ENCODE results near the gene PPP3CA.
"Not testable (repeated sequence)": the region's sequence is repeated elsewhere in the genome, so short reads cannot be mapped to it uniquely, and the experiment has no call there.

PPP3CA gene

DNA sequence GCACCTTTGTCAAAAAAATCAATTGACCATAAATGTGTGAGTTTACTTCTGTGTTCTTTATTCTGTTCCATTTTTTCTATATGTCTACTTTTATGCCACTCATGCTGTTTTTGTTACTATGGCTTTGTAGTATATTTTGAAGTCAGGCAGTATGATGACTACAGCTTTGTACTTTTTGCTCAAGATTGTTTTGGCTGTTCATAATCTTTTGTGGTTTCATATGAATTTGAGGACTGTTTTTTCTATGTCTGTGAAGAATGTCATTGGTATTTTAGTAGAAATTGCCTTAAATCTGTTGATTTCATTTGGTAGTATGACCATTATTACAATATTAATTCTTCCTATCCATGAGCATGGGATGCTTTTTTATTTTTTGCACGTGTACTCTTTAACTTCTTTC is 346.8 kb downstream of the PPP3CA start:
- no peak for DNase-seq (ENCODE audit: low read depth)

- no peak for DNase-seq (ENCODE audit: low read depth)
These were observed 351.7 kb downstream of the PPP3CA start for GRCh38 chr4:100995671-100996070.

- not testable (repeated sequence) for DNase-seq (ENCODE audit: low read depth)
These were observed 352.3 kb downstream of the PPP3CA start for GRCh38 chr4:100995002-100995401.

GRCh38 chr4:100991332-100992069 is 355.8 kb downstream of the PPP3CA start:
- DNase-seq (ENCODE audit: low read depth), result not testable (repeated sequence)

DNA sequence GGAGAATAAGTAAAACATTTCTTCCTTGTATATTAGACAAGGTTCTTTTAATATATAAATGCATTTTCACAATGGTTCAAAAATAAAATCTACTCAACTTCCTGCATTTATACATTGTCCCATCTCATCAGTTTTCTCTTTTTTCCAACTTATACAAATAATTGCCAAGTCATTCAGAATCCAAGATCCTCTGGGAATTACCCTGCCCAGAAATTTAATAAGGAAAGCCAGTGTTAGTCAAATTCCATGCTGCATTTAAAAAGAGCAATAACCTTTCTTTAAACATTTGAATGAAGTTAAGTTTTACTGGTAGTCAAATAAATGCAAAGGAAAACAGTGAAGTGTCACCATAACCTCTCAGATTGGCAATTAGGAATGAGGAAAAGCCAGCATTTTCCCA is 357.9 kb downstream of the PPP3CA start:
- DNase-seq (ENCODE audit: low read depth), result no peak

- DNase-seq (ENCODE audit: low read depth), result no peak
These were observed 358.4 kb downstream of the PPP3CA start for GRCh38 chr4:100988876-100989275.

DNA sequence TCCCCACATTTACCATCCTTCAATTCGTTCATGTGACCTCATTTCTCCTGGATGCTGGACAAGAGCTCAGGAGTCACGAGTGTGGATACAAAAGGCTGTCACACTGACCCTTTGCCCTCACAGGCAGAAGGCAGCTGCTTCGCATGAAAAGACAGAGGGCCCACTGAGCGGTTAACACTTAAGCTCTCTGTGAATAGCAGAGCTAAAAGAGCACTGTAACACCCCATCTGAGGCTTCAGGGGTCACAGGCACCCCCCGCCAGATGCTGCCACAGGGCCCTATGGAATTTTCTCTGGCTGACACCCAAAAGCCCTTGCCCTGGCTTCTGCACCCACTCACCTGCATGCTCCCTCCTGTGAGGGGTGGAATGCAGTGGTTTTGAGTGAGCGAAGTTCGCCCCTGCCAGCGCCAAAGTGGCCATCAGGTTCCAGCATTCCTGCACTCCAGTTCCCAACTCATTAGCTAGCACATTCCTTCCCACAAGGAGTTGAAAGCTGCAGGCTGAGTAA is 360.9 kb downstream of the PPP3CA start:
- DNase-seq (ENCODE audit: low read depth), result no peak

GRCh38 chr4:100985576-100985975 is 361.8 kb downstream of the PPP3CA start:
- DNase-seq (ENCODE audit: low read depth), result no peak

DNA sequence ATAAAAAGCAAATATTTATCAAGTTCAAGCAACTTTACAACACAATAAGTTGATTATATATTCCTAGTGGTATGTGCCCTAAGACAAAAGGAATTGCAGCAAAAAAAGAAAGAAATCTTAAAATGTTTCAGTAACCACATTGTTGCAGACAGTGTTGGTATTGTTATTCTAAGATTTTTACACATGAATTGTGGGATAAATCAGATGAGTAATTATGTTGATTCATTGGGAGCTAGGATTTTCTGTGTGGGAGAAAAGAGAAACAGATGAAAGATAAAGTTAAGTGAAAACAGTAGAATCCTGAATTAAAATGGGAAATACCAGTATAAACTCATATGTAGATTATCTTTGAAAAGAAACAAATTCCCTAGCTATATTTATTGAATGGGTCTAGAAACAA is 362.4 kb downstream of the PPP3CA start:
- no peak for DNase-seq (ENCODE audit: low read depth)

- DNase-seq (ENCODE audit: low read depth), result no peak
These were observed 363.9 kb downstream of the PPP3CA start for GRCh38 chr4:100983426-100983825.

- no peak for DNase-seq (ENCODE audit: low read depth)
These were observed 365.0 kb downstream of the PPP3CA start for GRCh38 chr4:100982345-100982744.

GRCh38 chr4:100981447-100982204 is 365.7 kb downstream of the PPP3CA start:
- DNase-seq (ENCODE audit: low read depth), result no peak

DNA sequence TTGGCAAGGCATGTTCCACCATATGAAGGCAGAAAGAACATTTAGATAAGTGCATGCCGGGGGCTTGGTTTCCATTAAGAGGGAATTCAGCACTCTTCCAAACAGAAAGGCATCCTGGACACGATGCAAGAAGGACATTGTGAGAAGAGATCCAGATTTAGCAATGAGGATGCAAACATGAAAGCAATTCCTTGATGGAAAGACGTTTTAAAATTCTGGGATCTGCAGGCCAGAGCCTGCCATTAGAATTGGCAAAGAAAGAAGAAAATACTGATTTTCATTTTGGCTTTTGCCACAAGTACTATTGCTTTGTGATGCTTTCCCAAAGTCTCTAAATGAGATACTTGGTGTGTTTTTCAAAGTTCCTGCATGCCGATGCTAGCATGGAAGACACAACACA is 367.6 kb downstream of the PPP3CA start:
- no peak for DNase-seq (ENCODE audit: low read depth)

GRCh38 chr4:100977746-100978397 is 369.5 kb downstream of the PPP3CA start:
- DNase-seq (ENCODE audit: low read depth), result no peak

DNA sequence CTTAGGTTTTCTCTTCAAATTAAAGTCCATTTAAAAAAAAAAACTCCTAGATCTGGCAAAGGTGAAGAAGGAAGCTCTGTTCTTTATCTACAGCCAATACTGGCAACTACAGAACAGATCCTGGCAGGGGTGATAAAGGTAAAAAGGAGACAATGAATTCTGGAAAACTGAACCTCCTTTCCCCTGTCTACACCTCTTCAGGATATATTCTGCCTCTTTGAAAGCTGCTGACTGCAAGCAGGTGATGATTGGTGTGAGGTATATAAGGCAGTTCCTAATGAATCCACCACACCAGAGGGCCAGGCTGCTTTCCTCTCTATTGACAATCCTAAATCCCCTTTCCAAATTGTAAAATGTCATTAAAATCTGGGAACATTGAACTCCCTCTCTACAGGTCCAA is 370.1 kb downstream of the PPP3CA start:
- no peak for DNase-seq (ENCODE audit: low read depth)
